GM23338 (cell line): ENCODE measurements around the gene CAMSAP1. TPM values are rescaled to one million over a fixed set of nuclear protein-coding genes. Genes with fewer than 3 reads are reported as not detected.

Experiments used
- ATAC-seq: fragments of 200-7000 bp; cut with Tn5 transposase; 3 replicates; pipeline ENCODE4 v1.9.1; 2020
- DNase-seq: peaks from one replicate; pipeline ENCODE4 v3.0.0-alpha.2; 2015; ENCODE audit warnings: low spot score
- H2AFZ ChIP-seq: fragments of 200-600 bp; sonication (generic); 2 replicates; pipeline ENCODE4 v1.8.0; 2016; ENCODE audit warnings: antibody characterized with exemption, mild to moderate bottlenecking, moderate library complexity
- H3F3A ChIP-seq: fragments of 200-600 bp; sonication (generic); replicated peaks from 2 replicates; pipeline ENCODE4 v1.8.0; 2017; ENCODE audit warnings: antibody characterized with exemption, mixed run types, low read depth
- H3K27ac ChIP-seq: fragments of 200-600 bp; sonication (generic); 2 replicates; pipeline ENCODE4 v1.6.1; 2016; ENCODE audit warnings: low read depth
- H3K27me3 ChIP-seq: fragments of 200-600 bp; sonication (generic); 2 replicates; pipeline ENCODE4 v1.8.0; 2016; ENCODE audit warnings: mild to moderate bottlenecking, mixed run types, moderate library complexity; ENCODE audit not compliant: insufficient read depth
- H3K36me3 ChIP-seq: fragments of 200-600 bp; sonication (generic); 2 replicates; pipeline ENCODE4 v1.8.0; 2016; ENCODE audit warnings: mild to moderate bottlenecking; ENCODE audit not compliant: insufficient read depth
- H3K4me1 ChIP-seq: fragments of 200-600 bp; sonication (generic); 2 replicates; pipeline ENCODE4 v1.8.0; 2016; ENCODE audit warnings: mild to moderate bottlenecking, moderate library complexity; ENCODE audit not compliant: insufficient read depth
- H3K4me2 ChIP-seq: fragments of 200-600 bp; sonication (generic); 2 replicates; pipeline ENCODE4 v1.7.1; 2017; ENCODE audit warnings: mixed run types
- H3K4me3 ChIP-seq: fragments of 200-600 bp; sonication (generic); 2 replicates; pipeline ENCODE4 v1.6.1; 2016; ENCODE audit warnings: mixed run types
- H3K79me2 ChIP-seq: fragments of 200-600 bp; sonication (generic); replicated peaks from 2 replicates; pipeline ENCODE4 v1.8.0; 2017; ENCODE audit warnings: mild to moderate bottlenecking; ENCODE audit not compliant: insufficient read depth
- H3K9me2 ChIP-seq: fragments of 200-600 bp; sonication (generic); 2 replicates; pipeline ENCODE4 v1.8.0; 2017; ENCODE audit not compliant: insufficient read depth
- H4K20me1 ChIP-seq: fragments of 200-600 bp; sonication (generic); replicated peaks from 2 replicates; pipeline ENCODE4 v1.8.0; 2017; ENCODE audit warnings: mild to moderate bottlenecking; ENCODE audit not compliant: insufficient read depth
- H3K27ac Mint-ChIP-seq: 2 replicates; pipeline ENCODE4 v1.8.0; 2020; ENCODE audit warnings: inconsistent platforms, mild to moderate bottlenecking, moderate library complexity, mixed read lengths
- H3K27me3 Mint-ChIP-seq: 3 replicates; pipeline ENCODE4 v1.8.0; 2022; ENCODE audit warnings: low read depth, mild to moderate bottlenecking, moderate library complexity, mixed read lengths, inconsistent platforms; ENCODE audit not compliant: insufficient read depth, poor library complexity
- H3K36me3 Mint-ChIP-seq: 3 replicates; pipeline ENCODE4 v1.8.0; 2021; ENCODE audit warnings: low read depth, mild to moderate bottlenecking, inconsistent platforms, moderate library complexity, mixed read lengths
- H3K4me1 Mint-ChIP-seq: 3 replicates; pipeline ENCODE4 v1.8.0; 2020; ENCODE audit warnings: mild to moderate bottlenecking, inconsistent platforms, mixed read lengths
- H3K4me3 Mint-ChIP-seq: 3 replicates; pipeline ENCODE4 v1.8.0; 2021; ENCODE audit warnings: moderate library complexity, mild to moderate bottlenecking, inconsistent platforms, mixed read lengths
- H3K9me3 Mint-ChIP-seq: 3 replicates; pipeline ENCODE4 v1.8.0; 2020; ENCODE audit warnings: moderate library complexity, mild to moderate bottlenecking, inconsistent platforms, mixed read lengths
- CREB1 ChIP-seq: fragments of 250-450 bp; sonication (Bioruptor Pico); IDR thresholded peaks from 2 replicates; pipeline ENCODE4 v1.5.0; 2020; ENCODE audit warnings: low read depth, mild to moderate bottlenecking, moderate library complexity
- ETS1 ChIP-seq: IDR thresholded peaks from 2 replicates; pipeline ENCODE4 v1.6.1; 2016; ENCODE audit warnings: antibody characterized with exemption
- EZH2 ChIP-seq: fragments of 200-600 bp; sonication (generic); IDR thresholded peaks from one replicate; pipeline ENCODE4 v1.8.0; 2017; ENCODE audit warnings: antibody characterized with exemption, mild to moderate bottlenecking, low read depth; ENCODE audit not compliant: unreplicated experiment
- NANOG ChIP-seq: IDR thresholded peaks from 2 replicates; pipeline ENCODE4 v1.6.1; 2016; ENCODE audit warnings: antibody characterized with exemption, borderline replicate concordance
- REST ChIP-seq: IDR thresholded peaks from one replicate; pipeline ENCODE4 v1.6.1; 2018; ENCODE audit warnings: antibody characterized with exemption; ENCODE audit not compliant: unreplicated experiment
- STAT1 ChIP-seq: IDR thresholded peaks from one replicate; pipeline ENCODE4 v1.6.1; 2016; ENCODE audit warnings: antibody characterized with exemption; ENCODE audit not compliant: unreplicated experiment
- ZNF114 ChIP-seq: fragments of 250-450 bp; sonication (Bioruptor Pico); IDR thresholded peaks from 2 replicates; pipeline ENCODE4 v1.5.0; 2020; ENCODE audit warnings: mild to moderate bottlenecking, moderate library complexity
- ZNF331 ChIP-seq: fragments of 250-450 bp; sonication (Bioruptor Pico); IDR thresholded peaks from 2 replicates; pipeline ENCODE4 v1.5.0; 2020; ENCODE audit warnings: low read depth, mild to moderate bottlenecking, moderate library complexity
- ZNF462 ChIP-seq: fragments of 250-450 bp; sonication (Bioruptor Pico); IDR thresholded peaks from 2 replicates; pipeline ENCODE4 v1.5.0; 2020; ENCODE audit warnings: mild to moderate bottlenecking, moderate library complexity
- polyA plus RNA-seq: library from polyadenylated mRNA; unstranded; fragments of >200 nt; fragmentation: Nextera tagmentation; extraction: Ambion mirVana; gene quantifications from 2 replicates; pipeline ENCODE4 v1.2.1, GENCODE V29; 2016
- total RNA-seq: library from RNA; depleted of rRNA; stranded (reverse); fragments of >200 nt; shearing (Covaris generic); gene quantifications from 2 replicates; pipeline ENCODE4 v1.2.3, GENCODE V29; 2014

The CAMSAP1 gene
- total and polyA plus RNA-seq, 2 experiments from 2014 or later: 6.9 to 75.4 TPM

GRCh38 chr9:135857843-135858242 lies 49.5 kb downstream of the CAMSAP1 start:
- Histone ChIP-seq H3K27ac (no peak overlapping the region), H3K79me2 (peaks cover 84% of the 10 kb centered on the region), H3K9me2 (no peaks in the 10 kb centered on the region), H3K4me2 (no peak overlapping the region), H2AFZ (no peak overlapping the region), H3K4me3 (no peak overlapping the region), H3K4me1 (no peaks in the 10 kb centered on the region), H3K27me3 (no peaks in the 10 kb centered on the region), H3F3A (no peaks in the 10 kb centered on the region), H4K20me1 (peaks cover 35% of the 10 kb centered on the region), H3K36me3 (peaks cover 7% of the 10 kb centered on the region; the same call in 1 of the 2 replicates)
- peaks cover 7% of the 10 kb centered on the region for H3K27me3 Mint-ChIP-seq
- H3K9me3 Mint-ChIP-seq: no peaks in the 10 kb centered on the region; the same call in 2 of the 3 replicates
- no peak overlapping the region for H3K27ac Mint-ChIP-seq
- peaks cover 51% of the 10 kb centered on the region for H3K36me3 Mint-ChIP-seq
- TF ChIP-seq CREB1 (CRISPR knock-in tag) (no peak), STAT1 (no peak), ZNF331 (CRISPR knock-in tag) (no peak), ETS1 (no peak), REST (peak; percentile 36)
- no peak for DNase-seq
- no peaks in the 10 kb centered on the region; the same call in 2 of the 3 replicates for H3K4me1 Mint-ChIP-seq
- H3K4me3 Mint-ChIP-seq: no peak overlapping the region
- ATAC-seq: no peak

- Mint-ChIP-seq H3K27me3 (peaks cover 7% of the 10 kb centered on the region), H3K27ac (no peak overlapping the region), H3K9me3 (no peaks in the 10 kb centered on the region; the same call in 2 of the 3 replicates), H3K36me3 (peaks cover 52% of the 10 kb centered on the region), H3K4me1 (peaks cover 3% of the 10 kb centered on the region; the same call in 2 of the 3 replicates), H3K4me3 (no peak overlapping the region)
- H3K27ac ChIP-seq: no peak overlapping the region
- no peak overlapping the region for H3K4me2 ChIP-seq
- peaks cover 7% of the 10 kb centered on the region; the same call in 1 of the 2 replicates for H3K36me3 ChIP-seq
- ATAC-seq (no peak), DNase-seq (no peak)
- H4K20me1 ChIP-seq: peaks cover 36% of the 10 kb centered on the region
- H3K79me2 ChIP-seq: peaks cover 84% of the 10 kb centered on the region
- no peak overlapping the region for H3K4me3 ChIP-seq
- no peaks in the 10 kb centered on the region for H3K27me3 ChIP-seq
- H3K9me2 ChIP-seq: no peaks in the 10 kb centered on the region
- no peaks in the 10 kb centered on the region for H3F3A ChIP-seq
- H3K4me1 ChIP-seq: no peaks in the 10 kb centered on the region
- H2AFZ ChIP-seq: no peak overlapping the region
- no peak for TF ChIP-seq NANOG
- TF ChIP-seq EZH2: no peak
- TF ChIP-seq ZNF114: no peak
- TF ChIP-seq STAT1: no peak
- TF ChIP-seq CREB1 (CRISPR knock-in tag): no peak
- no peak for TF ChIP-seq ZNF462 (CRISPR knock-in tag)
- no peak for TF ChIP-seq ZNF331 (CRISPR knock-in tag)
- no peak for TF ChIP-seq ETS1
Measured at GRCh38 chr9:135857371-135857786, 50.0 kb downstream of the CAMSAP1 start.
